GM12873 (cell line): Measurements from ENCODE around the gene LHX3.

ENCODE experiments used
- CTCF ChIP-seq: IDR thresholded peaks from 2 replicates; pipeline ENCODE4 v1.5.1; 2012; ENCODE audit warnings: low read depth, mild to moderate bottlenecking, moderate library complexity, low read length, control low read depth; ENCODE audit not compliant: insufficient read depth; ENCODE audit errors: missing control alignments

Gene LHX3

DNA sequence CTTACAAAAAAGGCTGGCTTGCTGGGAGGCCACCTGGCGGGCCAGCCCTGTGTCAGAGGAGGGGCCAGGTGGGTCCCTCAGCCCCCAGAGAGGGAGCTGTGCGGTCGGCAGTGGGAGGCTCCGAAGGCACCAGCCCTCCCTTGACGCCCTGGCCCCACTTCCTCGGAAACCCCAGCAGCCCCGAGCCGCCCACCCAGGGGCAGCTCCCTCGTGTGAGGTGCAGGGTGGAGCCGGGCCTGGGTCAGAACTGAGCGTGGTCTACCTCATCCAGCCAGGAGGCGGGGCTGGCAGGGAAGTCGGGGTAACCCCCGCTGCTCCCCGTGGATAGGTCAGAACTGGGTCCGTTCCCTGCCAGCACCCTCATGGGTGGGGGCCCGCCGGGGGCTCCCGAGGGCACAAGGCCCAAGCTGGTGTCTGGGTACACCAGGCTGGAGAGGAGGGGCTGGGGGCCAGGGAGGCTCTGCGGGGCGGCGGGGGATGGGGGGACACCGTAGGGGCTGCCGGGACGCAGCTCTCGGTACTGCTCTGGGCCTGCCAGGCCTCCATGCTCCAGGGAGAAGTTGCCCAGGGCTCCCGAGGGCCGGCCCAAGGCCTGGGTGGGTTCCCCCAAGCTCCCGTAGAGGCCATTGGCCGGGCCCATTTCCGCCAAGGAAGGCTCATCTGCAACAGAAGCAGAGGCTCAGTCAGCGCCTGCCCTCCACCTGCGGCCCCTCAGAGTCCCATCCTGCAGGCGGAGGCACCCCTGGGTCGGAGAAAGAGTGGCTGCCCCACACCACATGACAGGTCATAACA is 7.6 kb downstream of the LHX3 start:
- TF ChIP-seq CTCF: no peak

DNA sequence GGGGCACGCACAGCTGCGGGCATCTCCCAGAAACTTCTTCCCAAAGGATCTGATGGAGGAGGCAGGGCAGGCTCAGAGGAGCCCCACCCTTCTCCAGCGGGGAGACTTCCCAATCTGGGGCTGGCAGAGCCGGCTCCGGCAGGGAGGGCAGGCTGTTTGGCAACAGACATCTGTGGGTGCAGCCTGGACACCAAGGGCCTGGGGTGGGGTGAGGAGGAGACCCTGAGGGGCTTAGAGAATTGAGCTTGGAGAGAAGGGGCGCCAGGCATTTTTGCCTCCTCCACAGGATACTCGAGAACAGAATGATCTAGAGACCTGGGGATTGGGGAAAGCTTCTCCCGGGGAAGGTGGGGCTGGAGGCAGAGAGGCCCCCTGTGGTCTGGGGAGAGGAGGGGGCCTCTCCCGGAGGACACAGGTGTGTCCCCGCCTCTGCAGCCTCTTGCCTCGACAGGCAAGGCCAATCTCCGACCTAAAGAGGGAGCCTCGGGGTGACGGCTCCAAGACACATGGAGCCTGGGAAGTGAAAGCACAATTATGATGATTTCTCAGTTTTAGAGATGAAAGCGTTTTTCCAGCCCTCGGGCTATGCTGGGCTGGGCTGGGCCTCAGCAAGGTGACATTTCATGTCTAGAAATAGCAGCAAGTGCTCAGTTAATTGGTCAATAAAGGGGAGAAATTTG is 8.4 kb downstream of the LHX3 start:
- TF ChIP-seq CTCF: no peak

DNA sequence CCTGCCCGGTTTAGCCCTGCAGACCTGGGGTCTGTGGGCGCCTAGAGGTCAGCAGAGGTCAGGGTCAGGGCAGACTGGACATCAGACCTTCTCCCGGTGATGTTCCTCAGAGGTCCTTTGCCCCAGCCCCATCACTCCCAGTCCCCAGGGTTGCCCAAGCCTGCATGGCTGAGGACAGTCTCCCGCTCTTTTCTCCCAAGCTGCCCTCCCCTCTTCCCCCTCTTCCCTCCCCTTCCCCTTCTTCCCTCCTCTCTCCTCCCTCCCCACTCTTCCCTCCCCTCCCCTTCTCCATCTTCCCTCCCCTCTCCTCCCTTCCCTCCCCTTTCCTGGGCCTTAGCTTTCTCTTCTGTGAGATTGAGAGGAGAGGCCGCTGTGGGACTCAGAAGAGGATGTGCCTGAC is 10.4 kb downstream of the LHX3 start:
- TF ChIP-seq CTCF: no peak

GRCh38 chr9:136193891-136194279 is 11.0 kb downstream of the LHX3 start:
- TF ChIP-seq CTCF: no peak

DNA sequence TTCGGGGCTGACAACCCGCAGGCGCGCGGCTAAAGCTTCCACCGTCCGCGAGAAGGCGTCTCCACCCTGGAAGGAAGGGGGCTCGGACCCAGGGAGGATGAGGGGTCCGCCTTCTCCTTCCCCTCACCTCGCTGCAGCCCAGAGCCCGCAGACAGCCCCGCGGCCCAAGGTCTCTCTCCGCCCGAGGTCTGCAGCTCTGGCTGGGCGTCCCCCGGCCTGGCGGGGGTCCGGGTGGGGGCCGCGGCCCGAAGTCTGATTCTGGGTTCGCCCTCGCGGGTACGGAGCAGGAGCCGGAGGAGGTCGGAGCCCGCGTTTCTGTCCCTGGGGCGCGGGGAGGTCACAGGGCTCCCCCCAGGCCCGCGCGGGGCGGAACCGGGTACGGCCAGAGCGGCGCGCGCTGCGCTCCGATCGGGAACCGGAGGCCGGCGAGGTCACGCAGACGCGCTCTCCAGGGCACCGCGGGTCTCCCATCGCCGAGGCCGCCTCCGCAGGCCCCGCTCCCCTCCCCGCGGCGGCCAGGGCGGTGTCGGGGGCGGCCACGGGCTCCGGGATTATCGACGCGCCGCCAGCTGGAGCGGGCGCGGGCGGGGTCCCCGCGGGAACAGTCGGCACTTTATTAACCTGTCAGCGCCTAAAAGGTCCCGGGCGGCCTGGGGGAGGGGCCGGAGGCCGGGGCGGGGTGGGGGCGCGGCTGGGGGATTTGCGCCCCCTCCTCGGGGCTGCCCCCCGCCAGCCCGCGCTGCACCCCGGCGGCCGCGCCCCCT is 11.6 kb downstream of the LHX3 start:
- TF ChIP-seq CTCF: no peak

DNA sequence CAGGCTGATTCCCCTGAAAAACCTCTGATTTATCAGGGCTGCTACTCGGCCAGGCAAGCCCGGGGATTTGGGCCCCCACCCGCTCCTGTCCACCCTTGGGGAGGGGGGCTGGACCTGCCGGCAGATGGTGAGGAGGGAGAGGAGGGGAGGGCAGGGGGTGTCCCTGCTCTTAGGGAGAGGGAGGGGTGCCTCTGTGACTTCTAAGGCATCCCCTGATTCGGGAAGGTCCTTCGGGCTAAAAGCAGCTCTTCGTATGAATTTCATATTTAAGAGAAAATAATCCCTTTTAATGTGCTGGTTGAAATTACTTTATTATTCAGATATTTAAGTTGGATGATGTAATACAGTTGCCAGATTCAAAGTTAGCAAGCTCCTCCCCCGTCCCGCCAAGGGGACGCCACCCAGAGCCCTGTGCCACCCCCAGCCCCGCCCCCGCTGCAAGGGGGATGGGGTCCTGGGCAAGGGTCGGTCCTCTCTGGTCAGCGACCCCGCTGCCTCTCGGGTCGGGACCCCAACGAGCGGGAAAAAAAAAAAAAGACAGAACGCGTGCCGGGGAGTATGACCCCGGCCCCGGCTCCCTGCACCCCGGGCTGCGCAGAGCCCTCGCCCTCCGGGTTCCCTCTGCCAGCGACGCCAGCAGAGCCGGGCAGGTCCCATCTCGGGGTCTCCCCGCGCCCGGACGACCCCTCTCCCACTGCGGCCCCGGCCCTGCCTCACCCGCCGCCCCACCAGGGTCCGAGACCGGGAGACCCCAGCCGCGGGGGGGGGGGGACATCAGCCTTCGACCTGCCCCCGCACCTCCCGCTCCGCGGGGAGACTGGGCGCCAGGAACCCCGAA is 12.4 kb downstream of the LHX3 start:
- TF ChIP-seq CTCF: no peak

DNA sequence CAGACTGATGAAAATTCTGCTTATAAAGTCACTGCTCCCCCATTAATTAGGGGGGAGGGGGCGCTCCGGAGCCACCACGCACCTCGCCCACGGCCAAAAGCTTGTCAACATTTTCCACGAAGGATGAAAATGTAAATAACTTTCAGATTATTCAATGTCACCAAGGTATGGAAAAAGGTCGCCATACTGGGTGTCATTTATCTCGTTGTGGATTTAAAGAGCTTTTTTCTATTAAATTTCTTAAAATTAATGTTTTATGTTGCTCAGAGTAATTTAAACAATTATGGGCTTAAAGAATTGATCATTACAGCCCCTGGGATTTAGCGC is 13.0 kb downstream of the LHX3 start:
- TF ChIP-seq CTCF: no peak
